Choroid plexus epithelial cell (primary cell): Measurements from ENCODE around the gene CCDC73.

Experiments used
- DNase-seq: peaks from one replicate; pipeline ENCODE4 v3.0.0-alpha.2; 2010; ENCODE audit warnings: low read depth
- H3K4me3 ChIP-seq: 2 replicates; pipeline ENCODE4 v1.5.1; 2011; ENCODE audit warnings: low read depth, mild to moderate bottlenecking, control low read depth, low read length, moderate library complexity
- TF ChIP-seq, protein P1 (sequence below): conservative IDR thresholded peaks from 2 replicates; pipeline ENCODE4 v1.5.1; 2011; ENCODE audit warnings: low read depth, mild to moderate bottlenecking, control low read depth, inconsistent platforms, low read length, moderate library complexity

CCDC73 gene

DNA sequence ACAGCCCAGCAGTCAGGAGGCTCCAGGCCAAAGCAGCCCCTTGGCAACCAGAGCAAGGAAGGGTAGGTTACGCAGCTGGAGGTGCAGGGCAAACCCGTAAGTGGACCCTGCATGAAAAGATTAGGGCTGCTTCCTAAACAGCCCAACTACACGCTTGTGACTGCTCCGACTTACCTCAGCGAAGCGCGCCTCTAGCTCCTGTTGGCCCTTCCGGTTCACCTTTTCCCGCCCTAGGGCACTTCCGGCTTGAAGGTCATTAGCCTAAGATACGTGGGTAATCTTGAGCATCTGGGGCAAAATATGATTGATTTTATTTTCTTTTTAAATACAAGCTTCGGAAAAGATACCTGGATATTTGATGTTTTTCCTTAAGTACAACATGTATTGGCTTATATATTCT, at the start of gene CCDC73:
TSS of gene CCDC73 (minus strand) at position 224 of the 400 bp plus-strand sequence. CDS start 34,419 bp downstream, outside the sequence.
- TF ChIP-seq, protein P1, sequence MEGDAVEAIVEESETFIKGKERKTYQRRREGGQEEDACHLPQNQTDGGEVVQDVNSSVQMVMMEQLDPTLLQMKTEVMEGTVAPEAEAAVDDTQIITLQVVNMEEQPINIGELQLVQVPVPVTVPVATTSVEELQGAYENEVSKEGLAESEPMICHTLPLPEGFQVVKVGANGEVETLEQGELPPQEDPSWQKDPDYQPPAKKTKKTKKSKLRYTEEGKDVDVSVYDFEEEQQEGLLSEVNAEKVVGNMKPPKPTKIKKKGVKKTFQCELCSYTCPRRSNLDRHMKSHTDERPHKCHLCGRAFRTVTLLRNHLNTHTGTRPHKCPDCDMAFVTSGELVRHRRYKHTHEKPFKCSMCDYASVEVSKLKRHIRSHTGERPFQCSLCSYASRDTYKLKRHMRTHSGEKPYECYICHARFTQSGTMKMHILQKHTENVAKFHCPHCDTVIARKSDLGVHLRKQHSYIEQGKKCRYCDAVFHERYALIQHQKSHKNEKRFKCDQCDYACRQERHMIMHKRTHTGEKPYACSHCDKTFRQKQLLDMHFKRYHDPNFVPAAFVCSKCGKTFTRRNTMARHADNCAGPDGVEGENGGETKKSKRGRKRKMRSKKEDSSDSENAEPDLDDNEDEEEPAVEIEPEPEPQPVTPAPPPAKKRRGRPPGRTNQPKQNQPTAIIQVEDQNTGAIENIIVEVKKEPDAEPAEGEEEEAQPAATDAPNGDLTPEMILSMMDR = no peak
- H3K4me3 ChIP-seq = no peak within 1 kb of the TSS
- DNase-seq = no peak

DNA sequence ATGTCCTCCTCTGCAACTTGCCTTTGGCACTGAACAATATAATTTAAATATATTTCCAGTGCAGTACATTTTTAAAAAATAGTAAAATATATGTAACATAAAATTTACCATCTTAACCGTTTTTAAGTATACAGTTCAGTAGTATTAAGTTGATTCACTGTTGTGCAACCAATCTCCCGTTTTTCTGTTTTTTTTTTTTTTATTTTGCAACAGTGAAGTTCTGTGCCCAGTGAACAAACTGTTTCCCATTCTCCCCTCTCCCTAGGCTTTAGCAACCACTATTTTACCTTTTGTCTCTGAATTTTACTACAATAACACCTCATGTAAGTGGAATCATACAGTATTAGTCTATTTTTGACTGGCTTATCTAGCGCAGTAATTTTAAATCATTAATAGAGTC, 49.1 kb upstream of the CCDC73 start:
- TF ChIP-seq, protein P1 = no peak
- H3K4me3 ChIP-seq = no peak overlapping the region
- DNase-seq = no peak

DNA sequence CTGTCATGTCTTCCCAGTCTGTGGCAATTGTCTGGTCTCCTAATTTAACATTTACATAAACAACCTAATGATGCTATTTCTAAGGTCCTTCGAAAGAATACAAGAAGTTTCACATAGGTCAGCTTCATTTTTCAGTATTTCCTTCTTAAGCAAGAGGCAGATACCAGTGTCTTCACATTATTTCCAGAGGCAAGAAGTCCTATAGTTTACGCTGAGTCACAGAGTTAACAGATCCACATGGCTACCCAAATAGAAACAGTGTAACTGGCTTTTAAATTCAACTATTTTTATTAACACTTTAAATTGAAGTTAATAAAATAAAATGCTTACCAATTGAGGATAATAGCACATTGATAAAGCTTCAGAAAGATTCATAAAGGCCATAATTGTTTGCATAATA, 46.1 kb upstream of the CCDC73 start:
- no peak overlapping the region for H3K4me3 ChIP-seq
- no peak for DNase-seq
- TF ChIP-seq, protein P1 = no peak

DNA sequence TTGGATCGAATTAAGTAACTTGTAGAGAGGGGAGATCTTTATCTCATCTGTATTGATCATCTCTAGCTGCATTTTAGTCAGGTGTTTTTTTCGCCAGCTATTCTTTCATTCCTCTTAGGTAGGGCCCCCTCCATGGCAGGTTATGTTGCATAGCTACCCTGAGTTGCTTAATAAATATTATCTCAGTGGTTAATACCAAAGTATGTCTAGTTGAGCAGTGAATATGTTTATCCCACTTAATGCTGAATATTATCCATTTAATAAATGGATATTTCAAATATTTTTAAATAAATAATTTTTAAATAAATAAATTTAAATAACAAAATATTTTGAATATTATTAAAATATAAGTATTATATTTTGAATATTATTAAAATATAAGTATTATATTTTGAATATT, 44.8 kb upstream of the CCDC73 start:
- no peak overlapping the region for H3K4me3 ChIP-seq
- TF ChIP-seq, protein P1 = no peak
- DNase-seq = no peak

DNA sequence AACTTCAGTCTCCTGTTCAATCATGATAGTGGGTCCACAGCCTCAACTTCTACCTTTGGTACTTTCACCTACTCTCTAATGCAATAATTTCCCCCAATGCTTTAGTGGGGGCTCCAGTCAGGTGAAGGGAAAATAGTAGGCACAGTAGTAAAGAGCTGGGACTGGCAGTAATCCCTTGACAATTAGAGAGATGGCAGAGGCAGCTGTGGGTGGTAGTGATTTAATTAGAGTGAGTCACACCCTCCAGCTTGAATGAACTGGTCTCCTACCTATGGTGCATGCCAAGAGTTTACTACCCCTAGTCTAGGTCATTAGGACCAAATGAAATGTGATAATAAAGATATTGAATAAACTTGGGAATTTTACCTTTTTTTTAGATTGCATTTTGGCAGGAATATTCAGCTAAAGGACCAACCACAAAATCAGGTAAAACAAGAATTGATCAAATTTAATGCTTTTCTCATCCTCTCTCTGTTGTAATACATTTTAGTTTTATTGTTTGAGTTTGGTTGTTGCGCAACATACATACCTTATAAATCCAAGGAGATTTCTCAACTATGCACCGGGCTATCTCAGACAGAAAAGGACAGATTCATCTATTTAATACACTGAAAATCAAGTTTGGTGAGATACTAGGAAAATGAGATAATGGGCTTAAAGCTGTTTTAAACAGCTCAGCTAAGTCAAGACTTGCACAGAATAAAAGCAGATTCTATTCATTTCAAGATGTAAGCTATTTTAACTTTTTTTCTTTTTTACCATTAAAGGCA, 44.2 kb upstream of the CCDC73 start:
- TF ChIP-seq, protein P1 = no peak
- no peak overlapping the region for H3K4me3 ChIP-seq
- DNase-seq = peak; percentile 39

DNA sequence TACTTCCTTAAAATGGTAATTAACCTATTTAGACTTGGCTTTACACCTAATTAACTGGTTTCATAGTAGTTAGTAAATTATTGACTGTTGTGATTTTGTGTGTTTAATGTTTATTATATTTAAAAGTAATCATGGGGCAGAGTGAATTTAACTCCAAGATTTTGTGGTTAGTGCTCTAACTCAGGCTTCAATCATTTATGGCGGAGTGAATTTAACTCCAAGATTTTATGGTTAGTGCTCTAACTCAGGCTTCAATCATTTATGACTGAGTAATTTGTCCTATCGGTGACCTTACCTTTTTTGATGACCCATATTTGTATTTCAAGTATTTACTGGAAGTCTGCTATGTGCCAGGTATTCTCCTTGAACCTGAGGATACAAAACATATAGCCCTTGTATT, 42.5 kb upstream of the CCDC73 start:
- no peak for DNase-seq
- TF ChIP-seq, protein P1 = no peak
- H3K4me3 ChIP-seq = no peak overlapping the region

DNA sequence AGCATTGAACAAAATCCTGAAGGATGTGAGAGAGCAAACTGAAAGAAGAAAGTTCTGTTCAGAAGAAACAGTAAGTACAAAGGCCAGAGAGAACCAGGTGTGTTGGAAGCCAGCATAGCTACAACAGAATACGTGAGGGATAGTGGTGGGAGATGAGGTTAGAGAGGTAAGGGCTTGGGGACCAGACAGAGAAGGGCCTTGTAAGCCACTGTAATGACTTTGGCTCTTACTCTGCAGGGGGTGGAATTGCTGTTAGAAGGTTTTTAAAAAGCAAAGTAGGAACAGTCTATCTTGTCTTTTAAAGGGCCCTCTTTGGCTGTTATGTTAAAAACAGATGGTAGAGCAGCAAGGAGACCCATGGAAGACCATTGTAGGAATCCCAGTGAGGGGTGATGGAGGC, 39.5 kb upstream of the CCDC73 start:
- H3K4me3 ChIP-seq = no peak overlapping the region
- TF ChIP-seq, protein P1 = no peak
- DNase-seq = no peak
